ENCODE measurements around the gene CPN2. TPM values are rescaled to one million over a fixed set of nuclear protein-coding genes. Genes with fewer than 3 reads are reported as not detected.

The CPN2 gene
- total and polyA plus RNA-seq, 2 of the 13 experiments (the other 11 are each of a cell fraction or from before 2014, with no cell fraction given) = 26.7 to 27.7 TPM

GRCh38 chr3:194342861-194343560 is 8.1 kb downstream of the CPN2 start (continued):
- TF ChIP-seq WIZ (CRISPR knock-in tag; IDR thresholded peaks at IDR 0.05) = no peak
- no peak for TF ChIP-seq ZFP36L1 (CRISPR knock-in tag; IDR thresholded peaks at IDR 0.05)
- TF ChIP-seq TBL1XR1 (IDR thresholded peaks at IDR 0.05; ENCODE audit: borderline replicate concordance, low read length, partially characterized antibody) = no peak
- TF ChIP-seq XRCC5 (optimal IDR thresholded peaks at IDR 0.05; ENCODE audit: low read length) = no peak
- TF ChIP-seq THYN1 (CRISPR knock-in tag; IDR thresholded peaks at IDR 0.05; ENCODE audit: borderline replicate concordance, low read depth) = no peak
- TF ChIP-seq KAT2B (IDR thresholded peaks at IDR 0.05; ENCODE audit: borderline replicate concordance, low read depth, low read length) = no peak
- TF ChIP-seq MIER2 (CRISPR knock-in tag; IDR thresholded peaks at IDR 0.05) = no peak
- TF ChIP-seq MLX (CRISPR knock-in tag; IDR thresholded peaks at IDR 0.05) = no peak
- TF ChIP-seq KMT2B (CRISPR knock-in tag; IDR thresholded peaks at IDR 0.05) = no peak
- TF ChIP-seq SNAPC2 (CRISPR knock-in tag; IDR thresholded peaks at IDR 0.05) = no peak
- TF ChIP-seq ATF5 (CRISPR knock-in tag; IDR thresholded peaks at IDR 0.05; ENCODE audit: low read depth) = no peak
- no peak for TF ChIP-seq U2AF2 (IDR thresholded peaks at IDR 0.05; ENCODE audit: low read depth, low read length)

GRCh38 chr3:194340757-194341400 is 10.2 kb downstream of the CPN2 start:
- no TSS peak for BruUV-seq (replicated peaks)
- H3K9ac ChIP-seq (ENCODE audit: insufficient read depth, low read depth, low read length) = no peak overlapping the region
- H3K4me2 ChIP-seq (ENCODE audit: low read depth, low read length) = no peak overlapping the region
- ChIA-PET CTCF (ENCODE audit: low intra/inter-chr PET ratio, low total read pairs) (no interaction called here), POLR2A (no interaction called here)
- TF ChIP-seq ZC3H13 (CRISPR knock-in tag; IDR thresholded peaks at IDR 0.05) = 0 out of 2 replicates have a peak, but pooled peaks have one; percentile 33
- no peak for TF ChIP-seq EHMT2 (IDR thresholded peaks at IDR 0.05; ENCODE audit: borderline replicate concordance, low read depth, low read length)
- FAIRE-seq = no peak
- no peaks in the 10 kb centered on the region for H3K27me3 ChIP-seq (ENCODE audit: control insufficient read depth in 1 of 2, insufficient read depth in 2 of 2, low read length in 2 of 2)
- no peak overlapping the region for H2AFZ ChIP-seq (ENCODE audit: low read length)
- H3K4me1 ChIP-seq (ENCODE audit: insufficient read depth, low read length) = peaks cover 17% of the 10 kb centered on the region; the same call in 1 of the 2 replicates
- H3K9me3 ChIP-seq (ENCODE audit: low read length) = no peaks in the 10 kb centered on the region
- no peaks in the 10 kb centered on the region for H4K20me1 ChIP-seq (ENCODE audit: insufficient read depth, low read length)
- no peak overlapping the region for H3K4me3 ChIP-seq (replicated peaks in 1 of 3; ENCODE audit: insufficient read depth in 1 of 3, low read depth in 2 of 3, low read length in 3 of 3)
- H3K79me2 ChIP-seq (ENCODE audit: insufficient read depth, low read length) = no peaks in the 10 kb centered on the region
- intact Hi-C loops (cut with micrococcal nuclease; ENCODE audit: unreplicated experiment) (no loop called here), in situ Hi-C loops (cut with HindIII; ENCODE audit: extremely low pct_ligation_motif_present, low pct_unique_long_range_greater_than_20kb) (no loop called here)
- no peak for ATAC-seq
- 88% methylated on average over 12 of the region's 24 CpGs for WGBS (ENCODE audit: low lambda C conversion rate)
- peaks cover 9 to 18% of the 10 kb centered on the region in 2 experiments; a peak in 4 of 5 replicates for H3K36me3 ChIP-seq (replicated peaks in 1 of 2; ENCODE audit: control insufficient read depth in 1 of 2, insufficient read depth in 2 of 2, low read length in 2 of 2)
- no peak for DNase-seq (ENCODE audit: low spot score)
- no peak overlapping the region for H3K27ac ChIP-seq (ENCODE audit: extremely low read length, insufficient read depth, low read length)
